Stimulated activated CD4-positive, alpha-beta T cell treated with anti-CD3 and anti-CD28 coated beads, TNF-alpha, amount 100 ng/mL, for 24 hours (primary cell): ENCODE data around the gene KCNQ2.

Experiments
- DNase-seq, 3 experiments: peaks; one replicate each; pipeline ENCODE4 v3.0.0-alpha.2; 2020; ENCODE audit warnings: low read depth in 3 of 3

Gene KCNQ2

GRCh38 chr20:63403403-63404105, 68.9 kb downstream of the KCNQ2 start:
- DNase-seq: no peak

GRCh38 chr20:63402860-63403220, 69.6 kb downstream of the KCNQ2 start:
- no peak for DNase-seq

GRCh38 chr20:63402181-63402859, 70.1 kb downstream of the KCNQ2 start:
- no peak for DNase-seq

- no peak for DNase-seq
Measured at GRCh38 chr20:63401384-63402110, 70.9 kb downstream of the KCNQ2 start.

- DNase-seq: no peak
Measured at GRCh38 chr20:63400486-63401210, 71.8 kb downstream of the KCNQ2 start.

GRCh38 chr20:63399596-63400375, 72.7 kb downstream of the KCNQ2 start:
- no peak for DNase-seq

- DNase-seq: no peak
Measured at GRCh38 chr20:63398744-63399514, 73.5 kb downstream of the KCNQ2 start.

- no peak for DNase-seq
Measured at GRCh38 chr20:63397946-63398450, 74.5 kb downstream of the KCNQ2 start.

- DNase-seq: no peak
Measured at GRCh38 chr20:63397155-63397843, 75.2 kb downstream of the KCNQ2 start.

GRCh38 chr20:63396300-63396699, 76.2 kb downstream of the KCNQ2 start:
- DNase-seq: no peak

GRCh38 chr20:63395723-63396122, 76.7 kb downstream of the KCNQ2 start:
- DNase-seq: no peak

GRCh38 chr20:63394920-63395455, 77.5 kb downstream of the KCNQ2 start:
- no peak for DNase-seq

- no peak for DNase-seq
Measured at GRCh38 chr20:63394069-63394919, 78.2 kb downstream of the KCNQ2 start.

- DNase-seq: no peak
Measured at GRCh38 chr20:63393566-63393965, 78.9 kb downstream of the KCNQ2 start.

GRCh38 chr20:63392465-63393365, 79.7 kb downstream of the KCNQ2 start:
- no peak for DNase-seq

- no peak for DNase-seq
Measured at GRCh38 chr20:63387917-63388316, 84.5 kb downstream of the KCNQ2 start.

GRCh38 chr20:63387393-63387792, 85.1 kb downstream of the KCNQ2 start:
- DNase-seq: no peak

GRCh38 chr20:63386491-63386890, 86.0 kb downstream of the KCNQ2 start:
- DNase-seq: no peak
